Fibroblast of lung (primary cell): ENCODE results near the gene STK32B.

ENCODE experiments used
- EZH2 ChIP-seq: IDR thresholded peaks from 2 replicates; pipeline ENCODE4 v1.5.1; 2012; ENCODE audit warnings: low read length, control low read depth, mild to moderate bottlenecking; ENCODE audit errors: missing control alignments
- TF ChIP-seq, protein P1 (sequence below), 2 donors: IDR thresholded peaks in 1 of 2; conservative IDR thresholded peaks in 1 of 2; 1 replicate in 1 of 2; 2 replicates in 1 of 2; pipeline ENCODE4 v1.5.1; 2011 to 2012; ENCODE audit warnings: low read length in 2 of 2, control low read depth in 1 of 2, inconsistent platforms in 1 of 2, low read depth in 1 of 2, mild to moderate bottlenecking in 1 of 2

GRCh38 chr4:5138389-5138788 is 87.1 kb downstream of the STK32B start:
- TF ChIP-seq, protein P1, sequence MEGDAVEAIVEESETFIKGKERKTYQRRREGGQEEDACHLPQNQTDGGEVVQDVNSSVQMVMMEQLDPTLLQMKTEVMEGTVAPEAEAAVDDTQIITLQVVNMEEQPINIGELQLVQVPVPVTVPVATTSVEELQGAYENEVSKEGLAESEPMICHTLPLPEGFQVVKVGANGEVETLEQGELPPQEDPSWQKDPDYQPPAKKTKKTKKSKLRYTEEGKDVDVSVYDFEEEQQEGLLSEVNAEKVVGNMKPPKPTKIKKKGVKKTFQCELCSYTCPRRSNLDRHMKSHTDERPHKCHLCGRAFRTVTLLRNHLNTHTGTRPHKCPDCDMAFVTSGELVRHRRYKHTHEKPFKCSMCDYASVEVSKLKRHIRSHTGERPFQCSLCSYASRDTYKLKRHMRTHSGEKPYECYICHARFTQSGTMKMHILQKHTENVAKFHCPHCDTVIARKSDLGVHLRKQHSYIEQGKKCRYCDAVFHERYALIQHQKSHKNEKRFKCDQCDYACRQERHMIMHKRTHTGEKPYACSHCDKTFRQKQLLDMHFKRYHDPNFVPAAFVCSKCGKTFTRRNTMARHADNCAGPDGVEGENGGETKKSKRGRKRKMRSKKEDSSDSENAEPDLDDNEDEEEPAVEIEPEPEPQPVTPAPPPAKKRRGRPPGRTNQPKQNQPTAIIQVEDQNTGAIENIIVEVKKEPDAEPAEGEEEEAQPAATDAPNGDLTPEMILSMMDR (conservative IDR thresholded peaks at IDR 0.05 in 1 of 2, IDR thresholded peaks at IDR 0.05 in 1 of 2; ENCODE audit: low read depth in 1 of 2, low read length in 2 of 2) = no peak
- TF ChIP-seq EZH2 = no peak
